ENCODE data around the gene RRAS2.

GRCh38 chr11:14347494-14347893, 11.5 kb downstream of the RRAS2 start:
- no peak for TF ChIP-seq PRDM10 (tag by site-specific recombination; IDR thresholded peaks at IDR 0.05)
- no peak for TF ChIP-seq CTCF (tag by site-specific recombination; IDR thresholded peaks at IDR 0.05)
- no peak for TF ChIP-seq PATZ1 (tag by site-specific recombination; IDR thresholded peaks at IDR 0.05)
